ENCODE results near the gene UBE3C.

- TF ChIP-seq REST (IDR thresholded peaks at IDR 0.05; ENCODE audit: insufficient read depth in 1 of 2, low read depth in 2 of 2, low read length in 2 of 2) = no peak
- TF ChIP-seq SIN3A (IDR thresholded peaks at IDR 0.05; ENCODE audit: borderline replicate concordance, insufficient read depth, low read length) = no peak
- TF ChIP-seq POLR2AphosphoS5 (IDR thresholded peaks at IDR 0.05; ENCODE audit: low read depth, low read length) = no peak
These were observed 14.0 kb upstream of the UBE3C start for GRCh38 chr7:157124690-157125089.
